Gastroesophageal sphincter (tissue), 3 donors: ENCODE data around the gene AHI1.

Experiments
- POLR2A ChIP-seq, 2 donors: fragments of 450-650 bp; IDR thresholded peaks; one replicate each; pipeline ENCODE4 v1.6.1; 2017; ENCODE audit warnings: antibody characterized with exemption in 2 of 2, mild to moderate bottlenecking in 2 of 2, moderate library complexity in 1 of 2
- TF ChIP-seq, protein P1 (sequence below), 4 experiments: fragments of 200-600 bp in 2 of 4; fragments of 450-650 bp in 2 of 4; sonication (generic) in 1 of 4; IDR thresholded peaks; one replicate each; pipeline ENCODE4 v1.5.1; 2017 to 2019; ENCODE audit warnings: antibody characterized with exemption in 4 of 4, mild to moderate bottlenecking in 2 of 4, moderate library complexity in 2 of 4

DNA sequence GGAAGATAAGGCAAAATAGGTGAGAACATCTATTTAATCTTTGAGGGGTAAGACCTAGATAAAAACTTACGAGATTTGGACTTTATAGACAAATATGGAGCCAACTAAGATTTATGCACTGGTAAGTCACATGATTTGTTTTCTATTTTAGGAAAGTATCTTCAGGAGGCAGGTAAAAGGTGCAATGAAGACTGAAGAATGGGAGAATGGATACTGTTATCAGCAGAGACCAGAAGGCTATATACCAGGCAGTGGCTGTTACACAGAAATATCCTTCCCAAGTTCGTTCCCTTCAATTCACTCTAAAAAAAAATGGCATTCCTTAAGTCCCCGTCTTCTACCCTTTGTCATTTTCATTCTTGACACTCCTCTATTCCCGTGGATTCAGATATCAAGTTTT, 192.7 kb downstream of the AHI1 start:
- TF ChIP-seq, protein P1, sequence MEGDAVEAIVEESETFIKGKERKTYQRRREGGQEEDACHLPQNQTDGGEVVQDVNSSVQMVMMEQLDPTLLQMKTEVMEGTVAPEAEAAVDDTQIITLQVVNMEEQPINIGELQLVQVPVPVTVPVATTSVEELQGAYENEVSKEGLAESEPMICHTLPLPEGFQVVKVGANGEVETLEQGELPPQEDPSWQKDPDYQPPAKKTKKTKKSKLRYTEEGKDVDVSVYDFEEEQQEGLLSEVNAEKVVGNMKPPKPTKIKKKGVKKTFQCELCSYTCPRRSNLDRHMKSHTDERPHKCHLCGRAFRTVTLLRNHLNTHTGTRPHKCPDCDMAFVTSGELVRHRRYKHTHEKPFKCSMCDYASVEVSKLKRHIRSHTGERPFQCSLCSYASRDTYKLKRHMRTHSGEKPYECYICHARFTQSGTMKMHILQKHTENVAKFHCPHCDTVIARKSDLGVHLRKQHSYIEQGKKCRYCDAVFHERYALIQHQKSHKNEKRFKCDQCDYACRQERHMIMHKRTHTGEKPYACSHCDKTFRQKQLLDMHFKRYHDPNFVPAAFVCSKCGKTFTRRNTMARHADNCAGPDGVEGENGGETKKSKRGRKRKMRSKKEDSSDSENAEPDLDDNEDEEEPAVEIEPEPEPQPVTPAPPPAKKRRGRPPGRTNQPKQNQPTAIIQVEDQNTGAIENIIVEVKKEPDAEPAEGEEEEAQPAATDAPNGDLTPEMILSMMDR (IDR thresholded peaks at IDR 0.05), result no peak
- TF ChIP-seq POLR2A (IDR thresholded peaks at IDR 0.05), result no peak
